Measurements from ENCODE around the gene FLNC. TPM values are rescaled to one million over a fixed set of nuclear protein-coding genes. Genes with fewer than 3 reads are reported as not detected.
A peak's percentile ranks its signal among the peaks of the same experiment; 100 is the strongest.

The FLNC gene
- total and polyA plus RNA-seq, 2 donors from 2014 or later, result 2.8 to 12.2 TPM

- DNase-seq (peak; percentile 85 to 91 (median 87)), FAIRE-seq (no peak)
- peak; percentile 96 for TF ChIP-seq CTCF (IDR thresholded peaks at IDR 0.05; ENCODE audit: borderline replicate concordance, extremely low read depth, insufficient read depth)
- H3K27ac ChIP-seq (ENCODE audit: low read depth in 2 of 2, low read length in 2 of 2), result no peak overlapping the region
- H3K4me1 ChIP-seq (ENCODE audit: control insufficient read depth in 2 of 3, insufficient read depth in 2 of 3, low read depth in 1 of 3, low read length in 3 of 3), result no peaks in the 10 kb centered on the region
- H3K9me3 ChIP-seq (ENCODE audit: control insufficient read depth in 2 of 3, insufficient read depth in 1 of 3, low read length in 3 of 3), result peaks cover 0 to 3% (median 0%) of the 10 kb centered on the region in 3 donors
- H3K4me3 ChIP-seq (ENCODE audit: low read length in 3 of 3), result no peak overlapping the region
- intact Hi-C loops (cut with DNase I), result no loop called here
- no peak overlapping the region for H3K9ac ChIP-seq (ENCODE audit: low read length in 3 of 3)
- H3K36me3 ChIP-seq (ENCODE audit: control insufficient read depth in 2 of 3, insufficient read depth in 3 of 3, low read length in 3 of 3), result no peaks in the 10 kb centered on the region
- H3K27me3 ChIP-seq (ENCODE audit: control insufficient read depth, insufficient read depth, low read length), result no peaks in the 10 kb centered on the region
Observed at GRCh38 chr7:128883622-128884448, 53.6 kb downstream of the FLNC start.

DNA sequence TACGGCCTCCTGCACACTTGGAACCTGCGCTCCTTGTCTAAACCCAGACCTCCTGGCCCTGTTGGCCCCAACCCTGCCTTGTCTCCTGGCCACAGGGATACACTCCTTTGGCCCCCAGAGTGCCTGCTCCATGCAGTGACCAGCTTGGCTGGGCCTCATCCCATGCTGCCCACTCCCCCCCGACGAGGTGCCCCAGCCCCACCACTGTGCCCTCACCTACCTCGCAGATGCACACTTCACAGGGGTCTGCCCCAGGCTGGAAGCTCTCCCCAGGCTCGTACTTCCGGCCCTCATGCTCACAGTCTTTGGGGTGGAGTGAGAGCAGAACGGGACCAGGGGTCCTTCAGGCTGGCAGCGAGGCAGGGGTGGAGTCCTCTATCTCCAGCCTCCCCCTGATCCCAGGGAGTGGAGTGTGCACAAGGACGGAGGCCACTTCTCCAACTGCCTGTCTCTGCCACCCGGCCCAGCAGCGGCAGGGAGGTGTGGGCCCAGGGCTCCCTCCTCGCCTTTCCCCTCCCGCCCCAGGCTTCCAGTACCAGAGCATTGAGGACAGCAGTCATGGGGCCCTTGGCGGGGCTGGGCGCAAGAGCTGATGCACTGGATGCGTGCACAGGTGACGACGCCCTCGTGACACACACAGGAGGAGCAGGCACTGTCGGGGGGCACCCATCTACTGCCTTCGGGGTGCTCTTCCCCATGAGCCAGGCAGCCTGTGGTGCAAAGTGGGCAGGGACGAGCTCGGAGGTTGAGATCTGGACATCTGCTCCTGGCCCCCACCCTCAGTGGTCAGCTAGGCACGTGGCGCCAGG is 54.6 kb downstream of the FLNC start:
- no peak for TF ChIP-seq CTCF (IDR thresholded peaks at IDR 0.05; ENCODE audit: borderline replicate concordance, extremely low read depth, insufficient read depth)
- FAIRE-seq, result no peak
- Histone ChIP-seq H3K9ac (ENCODE audit: low read length in 3 of 3) (no peak overlapping the region), H3K27me3 (ENCODE audit: control insufficient read depth, insufficient read depth, low read length) (no peaks in the 10 kb centered on the region), H3K36me3 (ENCODE audit: control insufficient read depth in 2 of 3, insufficient read depth in 3 of 3, low read length in 3 of 3) (no peaks in the 10 kb centered on the region), H3K4me3 (ENCODE audit: low read length in 3 of 3) (no peak overlapping the region), H3K9me3 (ENCODE audit: control insufficient read depth in 2 of 3, insufficient read depth in 1 of 3, low read length in 3 of 3) (peaks cover 0 to 3% (median 0%) of the 10 kb centered on the region in 3 donors), H3K27ac (ENCODE audit: low read depth in 2 of 2, low read length in 2 of 2) (no peak overlapping the region), H3K4me1 (ENCODE audit: control insufficient read depth in 2 of 3, insufficient read depth in 2 of 3, low read depth in 1 of 3, low read length in 3 of 3) (no peaks in the 10 kb centered on the region)
- intact Hi-C loops (cut with DNase I), result no loop called here
- DNase-seq, result peak in 2 of 5 donors; percentile 45 to 69

DNA sequence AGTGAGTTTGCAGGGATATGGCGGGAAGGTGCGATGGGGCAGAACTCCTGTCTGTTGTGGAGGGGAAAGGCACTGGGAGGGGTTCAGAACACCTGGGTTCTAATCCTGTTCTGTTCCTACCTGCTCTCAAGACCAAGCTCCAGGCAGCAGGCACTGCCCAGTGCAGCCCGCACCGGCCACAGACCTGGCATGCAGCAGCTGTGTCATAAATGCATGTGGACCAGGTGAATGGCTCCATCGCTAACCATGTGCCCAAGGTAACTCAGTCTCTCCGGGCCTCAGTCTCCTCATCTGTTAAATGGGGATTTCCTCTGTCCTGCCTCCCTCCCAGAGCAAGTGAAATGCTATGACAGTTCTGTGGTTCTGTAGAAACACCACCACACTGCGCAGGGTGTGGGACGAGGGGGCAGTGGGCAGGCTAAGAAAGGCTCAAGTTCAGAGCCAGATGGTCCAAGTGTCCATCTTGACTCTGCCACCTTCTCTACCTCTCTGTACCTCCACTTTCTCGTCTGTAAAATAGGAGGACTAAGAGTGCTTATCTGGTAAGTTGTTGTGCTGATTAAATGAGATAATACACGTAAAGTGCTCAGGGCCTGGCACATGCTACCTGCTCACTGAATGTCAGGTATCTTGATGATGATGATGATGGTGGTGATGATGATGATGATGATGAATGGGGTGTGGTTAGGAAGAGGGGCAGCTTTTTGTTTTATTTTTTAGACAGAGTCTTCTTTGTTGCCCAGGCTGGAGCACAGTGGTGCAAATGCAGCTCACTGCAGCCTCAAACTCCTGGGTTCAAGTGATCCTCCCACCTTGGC is 55.4 kb downstream of the FLNC start:
- Histone ChIP-seq H3K4me1 (ENCODE audit: control insufficient read depth in 2 of 3, insufficient read depth in 2 of 3, low read depth in 1 of 3, low read length in 3 of 3) (no peaks in the 10 kb centered on the region), H3K9ac (ENCODE audit: low read length in 3 of 3) (no peak overlapping the region), H3K4me3 (ENCODE audit: low read length in 3 of 3) (no peak overlapping the region), H3K27me3 (ENCODE audit: control insufficient read depth, insufficient read depth, low read length) (no peaks in the 10 kb centered on the region), H3K9me3 (ENCODE audit: control insufficient read depth in 2 of 3, insufficient read depth in 1 of 3, low read length in 3 of 3) (peaks cover 0 to 3% (median 0%) of the 10 kb centered on the region in 3 donors), H3K36me3 (ENCODE audit: control insufficient read depth in 2 of 3, insufficient read depth in 3 of 3, low read length in 3 of 3) (no peaks in the 10 kb centered on the region), H3K27ac (ENCODE audit: low read depth in 2 of 2, low read length in 2 of 2) (no peak overlapping the region)
- DNase-seq (peak in 1 of 5 donors; percentile 35), FAIRE-seq (no peak)
- no peak for TF ChIP-seq CTCF (IDR thresholded peaks at IDR 0.05; ENCODE audit: borderline replicate concordance, extremely low read depth, insufficient read depth)
- intact Hi-C loops (cut with DNase I), result no loop called here

Measured in kidney (tissue), 14 donors.